HG02623 (cell line): ENCODE measurements around the gene WWOX.

Source experiments
- ATAC-seq: cut with Tn5 transposase; IDR thresholded peaks from one replicate; pipeline ENCODE4 v1.9.1; 2021; ENCODE audit warnings: moderate library complexity; ENCODE audit not compliant: unreplicated experiment

The WWOX gene

GRCh38 chr16:78326731-78327130, 227.3 kb downstream of the WWOX start:
- ATAC-seq, result no peak

- no peak for ATAC-seq
Observed at GRCh38 chr16:78331731-78332130, 232.3 kb downstream of the WWOX start.

- ATAC-seq, result no peak
Observed at GRCh38 chr16:78333808-78334207, 234.4 kb downstream of the WWOX start.

DNA sequence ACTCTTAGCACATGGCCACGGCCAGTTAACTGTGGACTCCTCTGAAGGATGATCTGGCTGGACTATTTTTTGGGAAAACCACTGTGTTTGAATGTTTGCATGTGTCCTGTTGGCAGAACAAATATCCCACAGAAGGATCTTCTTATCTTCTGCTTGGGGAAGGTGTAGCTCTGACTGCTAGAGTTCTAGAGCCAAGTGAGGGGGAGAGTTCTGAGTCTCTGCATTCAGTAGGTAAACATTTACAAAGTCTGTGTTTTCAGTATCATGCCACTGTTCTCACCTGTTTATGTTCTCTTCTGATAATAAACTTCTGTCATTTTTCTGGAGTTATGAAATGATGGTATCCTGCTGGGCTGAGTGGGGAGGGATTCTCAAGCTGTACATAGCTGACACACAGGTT, 241.1 kb downstream of the WWOX start:
- no peak for ATAC-seq

DNA sequence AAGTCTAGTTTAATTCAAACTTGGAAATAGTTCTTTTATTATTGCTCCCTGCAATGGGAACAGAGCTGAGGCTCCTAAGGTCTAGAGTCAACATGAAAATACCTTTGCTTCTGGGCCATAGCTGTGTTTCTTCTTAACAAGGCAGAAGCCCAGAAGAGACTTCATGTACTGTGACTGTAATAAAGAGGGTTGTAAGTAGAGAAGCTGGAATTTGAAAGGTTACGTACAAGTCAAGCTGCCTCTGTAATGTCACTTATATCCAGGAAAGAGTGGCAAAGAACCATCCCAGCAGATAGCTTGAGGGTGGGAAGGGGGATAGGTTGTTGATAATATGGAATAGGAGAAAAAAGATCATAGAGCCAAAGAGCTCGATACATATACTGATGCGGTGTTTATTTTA, 248.6 kb downstream of the WWOX start:
- no peak for ATAC-seq

DNA sequence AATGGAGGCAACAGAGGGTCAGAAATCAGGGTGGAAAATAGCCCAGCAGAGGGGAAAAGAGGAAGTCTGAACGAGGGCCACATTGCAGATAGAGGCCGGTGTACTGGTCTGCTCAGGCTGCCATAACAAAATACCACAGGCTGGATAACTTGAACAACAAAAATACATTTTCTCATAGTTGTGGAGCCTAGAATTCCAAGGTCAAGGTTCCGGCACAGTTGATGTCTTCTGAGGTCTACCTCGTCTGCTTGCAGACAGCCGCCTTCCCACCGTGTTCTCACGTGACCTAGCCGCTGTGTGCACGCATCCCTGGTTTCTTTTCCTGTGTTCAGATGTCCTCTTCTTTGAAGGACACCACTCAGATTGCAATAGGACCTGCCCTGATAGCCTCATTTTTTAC, 249.4 kb downstream of the WWOX start:
- no peak for ATAC-seq

GRCh38 chr16:78352184-78352583, 252.7 kb downstream of the WWOX start:
- no peak for ATAC-seq

GRCh38 chr16:78353640-78354275, 254.3 kb downstream of the WWOX start:
- ATAC-seq, result no peak

GRCh38 chr16:78362524-78363135, 263.2 kb downstream of the WWOX start:
- no peak for ATAC-seq

- no peak for ATAC-seq
Observed at GRCh38 chr16:78363843-78364555, 264.5 kb downstream of the WWOX start.

GRCh38 chr16:78364556-78364880, 265.1 kb downstream of the WWOX start:
- ATAC-seq, result no peak

GRCh38 chr16:78365366-78365765, 265.9 kb downstream of the WWOX start:
- no peak for ATAC-seq

DNA sequence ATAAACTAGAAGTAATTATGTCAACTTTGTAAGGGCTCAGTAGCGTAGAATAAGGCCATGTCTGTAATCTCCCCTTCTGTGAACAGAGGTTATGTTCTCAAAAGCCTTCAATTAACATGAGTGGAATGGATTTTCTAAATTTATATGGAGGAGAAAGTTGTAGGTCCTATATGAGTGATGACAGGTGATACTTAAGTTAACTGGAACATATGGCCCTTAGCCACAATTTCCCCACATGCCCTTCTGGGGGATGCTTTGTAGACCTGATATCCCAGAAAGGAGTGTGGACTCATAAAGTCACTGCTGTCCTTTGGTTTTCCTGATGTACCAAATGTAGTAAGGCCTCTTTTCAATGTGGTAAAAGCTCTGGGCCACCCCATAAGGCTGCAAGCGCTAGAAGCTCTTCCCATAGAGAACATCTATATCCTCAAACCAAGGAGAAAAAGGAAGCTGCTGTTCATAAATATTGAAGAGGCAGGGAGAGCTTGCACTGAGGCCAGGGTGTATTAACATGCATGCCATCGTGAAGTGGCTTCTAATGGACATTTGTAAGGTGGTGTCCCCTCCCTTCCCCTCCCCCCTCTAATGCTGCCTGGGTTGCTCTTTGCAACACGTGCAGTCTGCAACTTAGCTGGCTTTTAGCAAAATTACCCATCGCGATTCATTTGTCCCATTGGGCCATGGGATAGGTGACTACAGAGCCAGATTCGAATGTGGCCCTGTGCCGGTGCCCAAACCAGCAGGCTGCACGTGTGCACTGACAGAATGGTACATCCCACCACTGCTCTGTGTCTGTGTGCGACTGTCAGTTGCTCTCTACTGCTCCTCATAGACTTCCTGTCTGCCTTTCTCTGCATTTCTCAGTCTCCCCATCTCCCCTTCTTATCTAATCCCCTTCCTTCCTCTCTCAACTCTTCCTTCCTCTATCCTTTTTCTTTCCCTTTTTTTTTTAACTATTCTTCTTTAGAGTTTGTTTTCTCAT, 269.0 kb downstream of the WWOX start:
- no peak for ATAC-seq

DNA sequence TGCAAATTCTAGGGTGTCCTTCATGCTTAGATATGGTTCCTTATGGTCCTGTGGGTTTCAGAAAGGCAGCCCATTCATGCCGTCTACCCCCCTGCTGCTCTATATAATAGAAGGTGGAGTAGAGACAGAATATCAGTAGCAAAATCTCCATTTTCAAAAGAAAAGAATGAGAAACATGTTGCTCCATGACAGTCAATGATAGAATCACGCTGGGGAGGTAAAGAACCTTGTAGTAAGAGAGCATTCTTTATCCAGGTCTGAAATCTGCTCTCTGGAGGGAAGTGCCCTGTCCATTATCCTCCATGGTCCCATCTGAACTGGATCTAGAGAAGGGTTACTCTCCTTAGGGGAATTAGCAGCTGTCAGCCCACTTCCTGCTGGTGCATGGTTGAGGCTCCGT, 272.8 kb downstream of the WWOX start:
- no peak for ATAC-seq

DNA sequence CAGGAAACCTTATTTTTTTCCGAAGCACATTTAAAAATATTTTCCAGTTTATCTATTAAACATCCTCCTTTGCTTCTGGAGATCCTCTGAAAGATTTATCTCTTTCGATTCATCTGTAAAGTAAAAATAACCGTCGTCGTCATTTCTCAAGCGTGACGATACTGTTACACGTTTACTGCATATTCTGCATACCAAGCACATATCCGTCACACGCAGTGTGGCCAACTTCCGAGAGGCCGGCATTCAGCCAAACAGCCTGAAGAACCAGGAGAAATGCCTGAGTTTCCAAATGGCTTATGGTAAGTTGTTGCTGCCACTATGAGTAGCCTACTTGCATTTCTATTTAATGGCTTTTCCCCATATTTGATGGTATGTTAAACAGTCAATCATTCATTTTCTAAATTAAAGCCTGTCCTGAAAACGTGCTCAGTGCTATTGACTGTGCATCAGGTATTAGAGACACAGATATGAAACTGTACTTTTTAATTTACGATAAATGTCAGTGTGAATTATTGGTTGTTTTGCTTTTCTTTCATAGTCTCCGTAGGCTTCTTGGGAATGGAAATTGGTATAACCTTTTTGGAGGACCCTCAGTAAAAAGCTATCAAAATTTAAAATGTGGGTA, 275.7 kb downstream of the WWOX start:
- ATAC-seq, result no peak

GRCh38 chr16:78376452-78376851, 277.0 kb downstream of the WWOX start:
- no peak for ATAC-seq

DNA sequence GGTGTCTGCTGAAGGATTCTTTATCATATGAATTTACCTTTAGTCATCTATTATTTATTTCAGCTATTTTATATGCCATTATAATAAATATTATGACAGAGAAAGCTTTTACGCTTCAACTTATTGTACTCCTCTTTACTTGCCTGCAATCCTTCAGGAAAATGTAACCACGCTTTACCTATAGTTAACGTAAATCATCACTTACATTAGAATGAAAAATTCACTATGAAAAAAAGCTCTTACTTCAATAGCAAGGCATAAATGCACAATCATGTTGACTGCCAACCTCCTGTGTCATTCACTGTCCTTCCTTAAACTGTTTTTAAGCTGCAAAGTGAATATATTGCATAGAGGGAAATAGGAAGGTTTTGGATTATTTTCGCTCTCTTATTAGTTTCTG, 277.9 kb downstream of the WWOX start:
- ATAC-seq, result no peak

- no peak for ATAC-seq
Observed at GRCh38 chr16:78381060-78381459, 281.6 kb downstream of the WWOX start.

- no peak for ATAC-seq
Observed at GRCh38 chr16:78383118-78383517, 283.7 kb downstream of the WWOX start.

DNA sequence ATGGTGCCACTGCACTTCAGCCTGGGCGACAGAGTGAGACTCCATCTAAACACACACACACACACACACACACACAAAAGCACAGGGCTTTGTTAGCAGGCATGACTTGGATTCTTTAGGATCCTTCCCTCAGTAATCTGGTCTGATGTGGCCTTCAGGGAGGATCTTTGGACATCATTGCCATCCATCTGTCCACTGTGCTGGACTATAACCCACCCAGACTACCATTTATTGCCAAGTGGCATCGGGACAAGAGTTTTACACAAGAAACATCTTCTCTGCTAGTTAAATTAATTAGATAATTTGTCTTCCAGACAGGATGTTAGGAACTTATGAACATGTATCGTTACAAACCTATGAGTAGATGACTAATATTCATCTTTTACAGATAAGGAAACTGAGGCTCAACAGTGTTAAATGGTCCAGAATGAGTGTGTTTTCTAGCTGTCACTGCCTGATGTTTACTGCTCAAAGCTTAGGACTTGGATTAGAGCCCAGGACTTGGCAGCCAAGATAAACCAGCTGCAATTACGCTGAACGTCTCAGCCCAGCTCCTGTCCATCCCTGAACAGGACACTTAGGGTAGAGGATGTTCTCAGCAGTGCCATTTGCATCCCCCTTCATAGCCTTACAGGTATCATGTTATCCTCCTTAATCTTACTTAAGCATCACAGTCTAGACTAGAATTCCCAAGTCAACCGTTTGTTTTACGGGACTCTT, 285.8 kb downstream of the WWOX start:
- no peak for ATAC-seq
